HL-60 (cell line): ENCODE results near the gene ZNF486.

Experiments used
- DNase-seq, 2 experiments: peaks; one replicate each; pipeline ENCODE4 v3.0.0-alpha.2; 2010 to 2020; ENCODE audit warnings: low read depth in 1 of 2, low spot score in 1 of 2
- H3K27ac ChIP-seq: fragments of 250-450 bp; sonication (Bioruptor Pico); replicated peaks from 2 replicates; pipeline ENCODE4 v1.5.1; 2020; ENCODE audit warnings: mild to moderate bottlenecking, moderate library complexity
- H3K27me3 ChIP-seq: fragments of 250-450 bp; sonication (Bioruptor Pico); 2 replicates; pipeline ENCODE4 v1.5.1; 2021; ENCODE audit warnings: mild to moderate bottlenecking, moderate library complexity; ENCODE audit not compliant: insufficient read depth, poor library complexity, severe bottlenecking
- H3K4me3 ChIP-seq: replicated peaks from 2 replicates; pipeline ENCODE4 v1.5.1; 2011; ENCODE audit warnings: mild to moderate bottlenecking, control low read depth, low read length; ENCODE audit not compliant: insufficient read depth
- CTCF ChIP-seq: IDR thresholded peaks from one replicate; pipeline ENCODE4 v1.5.1; 2011; ENCODE audit warnings: low read length, control low read depth, inconsistent platforms; ENCODE audit not compliant: insufficient read depth
- GABPA ChIP-seq: IDR thresholded peaks from 2 replicates; pipeline ENCODE4 v1.6.1; 2012; ENCODE audit warnings: low read depth
- POLR2AphosphoS5 ChIP-seq: IDR thresholded peaks from 2 replicates; pipeline ENCODE4 v1.6.1; 2012; ENCODE audit warnings: low read depth
- REST ChIP-seq: IDR thresholded peaks from 2 replicates; pipeline ENCODE4 v1.6.1; 2012; ENCODE audit warnings: low read depth; ENCODE audit not compliant: insufficient replicate concordance
- SPI1 ChIP-seq: IDR thresholded peaks from 2 replicates; pipeline ENCODE4 v1.6.1; 2012; ENCODE audit warnings: low read depth, mild to moderate bottlenecking, borderline replicate concordance

The ZNF486 gene

DNA sequence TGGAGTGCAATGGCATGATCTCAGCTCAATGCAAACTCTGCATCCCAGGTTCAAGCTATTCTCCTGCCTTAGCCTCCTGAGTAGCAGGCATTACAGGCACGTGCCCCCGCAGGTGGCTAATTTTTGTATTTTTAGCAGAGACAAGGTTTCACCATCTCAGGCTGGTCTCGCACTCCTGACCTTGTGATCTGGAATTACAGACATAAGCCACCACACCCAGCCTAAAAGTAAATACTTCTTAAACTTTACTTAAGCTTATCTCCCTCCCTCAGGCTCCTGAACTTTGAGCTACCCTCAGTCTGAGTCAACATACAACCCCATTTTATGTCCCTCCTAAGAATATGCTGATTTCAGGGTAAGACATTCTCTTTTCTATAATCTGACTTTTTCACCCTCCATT lies 66.1 kb downstream of the ZNF486 start:
- Histone ChIP-seq H3K27me3 (no peaks in the 10 kb centered on the region), H3K4me3 (no peak overlapping the region), H3K27ac (no peak overlapping the region)
- TF ChIP-seq GABPA (no peak), REST (no peak), SPI1 (no peak), CTCF (no peak), POLR2AphosphoS5 (no peak)
- no peak for DNase-seq

DNA sequence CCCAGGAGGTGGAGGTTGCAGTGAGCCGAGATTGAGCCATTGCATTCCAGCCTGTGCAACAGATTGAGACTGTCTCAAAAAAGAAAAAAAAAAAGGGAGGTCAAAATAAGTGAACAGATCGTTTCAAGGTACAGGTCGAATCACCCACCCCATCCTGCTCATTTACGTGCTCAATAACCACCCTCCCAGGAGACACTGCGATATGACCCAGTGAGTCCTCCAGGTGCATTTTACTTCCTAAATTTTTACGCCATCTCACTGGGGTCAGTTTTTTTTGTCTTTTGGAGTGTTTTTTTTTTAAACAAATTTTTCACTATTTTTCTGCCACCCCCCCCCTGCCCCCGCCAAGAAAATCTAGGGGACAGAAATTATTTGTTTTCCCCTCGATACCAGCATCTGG lies 68.1 kb downstream of the ZNF486 start:
- no peak for TF ChIP-seq REST
- no peak for TF ChIP-seq GABPA
- no peak for TF ChIP-seq SPI1
- no peak for TF ChIP-seq POLR2AphosphoS5
- TF ChIP-seq CTCF, result no peak
- no peak overlapping the region for H3K4me3 ChIP-seq
- no peak for DNase-seq
- no peak overlapping the region for H3K27ac ChIP-seq
- no peaks in the 10 kb centered on the region for H3K27me3 ChIP-seq

DNA sequence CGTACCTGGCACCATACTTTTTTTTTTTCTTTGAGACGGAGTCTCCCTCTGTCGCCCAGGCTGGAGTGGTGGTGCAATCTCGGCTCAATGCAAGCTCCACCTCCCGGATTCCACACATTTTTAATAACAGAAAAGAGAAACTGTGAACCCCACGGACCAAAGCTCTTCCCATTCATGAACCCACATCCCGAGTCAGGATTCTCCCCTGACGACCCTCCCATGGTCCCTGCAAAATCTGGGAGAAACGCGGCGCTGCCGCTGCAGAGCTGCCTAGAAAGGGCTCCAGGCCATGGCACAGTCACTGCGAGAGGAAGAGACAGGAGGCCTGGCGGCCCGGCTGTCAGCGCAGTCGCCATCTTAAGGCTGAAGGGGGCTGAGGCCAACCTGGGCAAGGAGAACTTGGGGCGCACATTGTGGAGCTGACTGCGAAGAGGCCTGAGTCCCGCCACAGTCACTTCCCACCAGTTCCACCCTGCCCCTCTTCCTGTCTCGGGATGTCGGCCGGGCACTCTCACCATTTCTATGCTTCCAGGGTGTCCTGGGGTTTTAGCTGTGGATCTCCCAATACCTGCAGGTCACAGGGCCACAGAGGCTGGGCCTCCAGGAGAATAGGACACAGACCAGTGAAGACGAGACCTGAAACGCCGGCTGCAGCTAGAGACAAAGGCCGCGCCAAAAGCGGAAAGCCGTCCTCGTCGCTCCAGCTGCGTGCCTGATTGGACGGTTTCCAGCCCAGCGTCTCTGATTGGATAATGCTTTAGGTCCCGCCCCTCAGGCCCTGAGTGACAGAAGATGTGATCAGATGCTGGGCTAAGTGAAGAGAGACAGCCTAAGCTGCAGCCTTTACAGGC lies 71.0 kb downstream of the ZNF486 start:
- DNase-seq, result no peak
- TF ChIP-seq POLR2AphosphoS5 (no peak), CTCF (no peak), SPI1 (no peak), GABPA (no peak), REST (no peak)

More for the DNA sequence above, 71.0 kb downstream of the ZNF486 start:
- Histone ChIP-seq H3K27me3 (no peaks in the 10 kb centered on the region), H3K27ac (no peak overlapping the region), H3K4me3 (no peak overlapping the region)
